Thyroid gland (tissue), 4 donors: ENCODE results near the gene PRRT2. TPM values are rescaled to one million over a fixed set of nuclear protein-coding genes. Genes with fewer than 3 reads are reported as not detected.
A peak's percentile ranks its signal among the peaks of the same experiment; 100 is the strongest.

Experiments
- DNase-seq, 2 donors: peaks; one replicate each; pipeline ENCODE4 v3.0.0-alpha.2; 2019
- H3K27ac ChIP-seq, 3 donors: fragments of 200-600 bp; sonication (generic); 1 replicate in 2 of 3; 2 replicates in 1 of 3; pipeline ENCODE4 v1.5.1; 2016 to 2019; ENCODE audit warnings: mild to moderate bottlenecking in 1 of 3, moderate library complexity in 1 of 3
- H3K27me3 ChIP-seq: fragments of 200-600 bp; sonication (generic); one replicate; pipeline ENCODE4 v1.5.1; 2019
- H3K36me3 ChIP-seq, 2 donors: fragments of 200-600 bp; sonication (generic); one replicate each; pipeline ENCODE4 v1.5.1; 2016 to 2019
- H3K4me1 ChIP-seq, 2 donors: fragments of 200-600 bp; sonication (generic); one replicate each; pipeline ENCODE4 v1.5.1; 2017 to 2019
- H3K4me3 ChIP-seq, 3 donors: fragments of 200-600 bp; sonication (generic); replicated peaks in 1 of 3; 1 replicate in 2 of 3; 2 replicates in 1 of 3; pipeline ENCODE4 v1.5.1; 2016; ENCODE audit warnings: mild to moderate bottlenecking in 1 of 3
- H3K9me3 ChIP-seq: fragments of 200-600 bp; sonication (generic); one replicate; pipeline ENCODE4 v1.5.1; 2017
- CTCF ChIP-seq, 6 experiments: fragments of 200-600 bp in 3 of 6; fragments of 450-650 bp in 3 of 6; sonication (generic) in 3 of 6; IDR thresholded peaks; one replicate each; pipeline ENCODE4 v1.5.1; 2016 to 2019; ENCODE audit warnings: antibody characterized with exemption in 6 of 6, mild to moderate bottlenecking in 2 of 6, inconsistent platforms in 1 of 6, moderate library complexity in 1 of 6
- POLR2A ChIP-seq, 2 donors: fragments of 450-650 bp; IDR thresholded peaks; one replicate each; pipeline ENCODE4 v1.6.1; 2017; ENCODE audit warnings: antibody characterized with exemption in 2 of 2, mild to moderate bottlenecking in 2 of 2, moderate library complexity in 1 of 2
- WGBS, 2 donors: methylation state at CpG; one replicate each; pipeline ENCODE4 v1.1.5; 2017; 5-methylcytosine and 5-hydroxymethylcytosine counted together
- intact Hi-C: fragments of 100-400 bp; cut with DNase I; formaldehyde crosslinking; loops from one replicate; pipeline ENCODE4 v1.15.1; 2023
- total RNA-seq, 4 donors: library from RNA; depleted of rRNA; stranded (reverse); fragments of >200 nt; gene quantifications; one replicate each; pipeline ENCODE4 v1.2.3, GENCODE V29; 2016

PRRT2 gene
- total RNA-seq, 4 donors from 2014 or later, result 0.89 to 4.0 (median 2.4) TPM

GRCh38 chr16:29821643-29822115 lies 9.7 kb downstream of the PRRT2 start:
- Histone ChIP-seq H3K4me1 (peaks cover 46 to 82% of the 10 kb centered on the region in 2 donors), H3K36me3 (peaks cover 0 to 4% of the 10 kb centered on the region in 2 donors), H3K27ac (peak overlapping the region; percentile 83 to 89 (median 86)), H3K27me3 (no peaks in the 10 kb centered on the region), H3K4me3 (peak overlapping the region in 1 of 3 donors; percentile 60), H3K9me3 (no peaks in the 10 kb centered on the region)
- 32 to 60% methylated on average over 7 of the region's 7 CpGs for WGBS, 2 donors
- TF ChIP-seq POLR2A (IDR thresholded peaks at IDR 0.05) (no peak), CTCF (IDR thresholded peaks at IDR 0.05) (no peak)
- intact Hi-C loops, result no loop called here
- peak in 1 of 2 donors; percentile 24 for DNase-seq

GRCh38 chr16:29824589-29825144 lies 12.7 kb downstream of the PRRT2 start:
- Histone ChIP-seq H3K4me1 (peaks cover 33 to 60% of the 10 kb centered on the region in 2 donors), H3K27me3 (no peaks in the 10 kb centered on the region), H3K27ac (peak overlapping the region; percentile 4 to 62 (median 62)), H3K36me3 (no peaks in the 10 kb centered on the region), H3K9me3 (no peaks in the 10 kb centered on the region), H3K4me3 (no peak overlapping the region)
- no peak for DNase-seq
- 24 to 29% methylated on average over 7 of the region's 7 CpGs for WGBS, 2 donors
- TF ChIP-seq POLR2A (IDR thresholded peaks at IDR 0.05), result no peak
- TF ChIP-seq CTCF (IDR thresholded peaks at IDR 0.05), result no peak
- intact Hi-C loops, result no loop called here

GRCh38 chr16:29825145-29826044 lies 13.4 kb downstream of the PRRT2 start:
- Histone ChIP-seq H3K4me1 (peaks cover 28 to 55% of the 10 kb centered on the region in 2 donors), H3K27me3 (no peaks in the 10 kb centered on the region), H3K9me3 (no peaks in the 10 kb centered on the region), H3K4me3 (no peak overlapping the region), H3K27ac (peak overlapping the region; percentile 4 to 62 (median 62)), H3K36me3 (no peaks in the 10 kb centered on the region)
- 68 to 76% methylated on average over 9 to 10 of the region's 10 CpGs for WGBS, 2 donors
- intact Hi-C loops, result no loop called here
- TF ChIP-seq CTCF (IDR thresholded peaks at IDR 0.05) (no peak), POLR2A (IDR thresholded peaks at IDR 0.05) (no peak)
- no peak for DNase-seq

- TF ChIP-seq POLR2A (IDR thresholded peaks at IDR 0.05) (no peak), CTCF (IDR thresholded peaks at IDR 0.05) (no peak)
- H3K27me3 ChIP-seq, result no peaks in the 10 kb centered on the region
- 93 to 97% methylated on average over 8 of the region's 8 CpGs for WGBS, 2 donors
- H3K4me1 ChIP-seq, result peaks cover 26 to 53% of the 10 kb centered on the region in 2 donors
- peak overlapping the region in 2 of 3 donors; percentile 62 for H3K27ac ChIP-seq
- no peak for DNase-seq
- intact Hi-C loops, result no loop called here
- no peaks in the 10 kb centered on the region for H3K9me3 ChIP-seq
- H3K36me3 ChIP-seq, result peaks cover 1 to 5% of the 10 kb centered on the region in 2 donors
- no peak overlapping the region for H3K4me3 ChIP-seq
Measured at GRCh38 chr16:29826342-29826695, 14.3 kb downstream of the PRRT2 start.

DNA sequence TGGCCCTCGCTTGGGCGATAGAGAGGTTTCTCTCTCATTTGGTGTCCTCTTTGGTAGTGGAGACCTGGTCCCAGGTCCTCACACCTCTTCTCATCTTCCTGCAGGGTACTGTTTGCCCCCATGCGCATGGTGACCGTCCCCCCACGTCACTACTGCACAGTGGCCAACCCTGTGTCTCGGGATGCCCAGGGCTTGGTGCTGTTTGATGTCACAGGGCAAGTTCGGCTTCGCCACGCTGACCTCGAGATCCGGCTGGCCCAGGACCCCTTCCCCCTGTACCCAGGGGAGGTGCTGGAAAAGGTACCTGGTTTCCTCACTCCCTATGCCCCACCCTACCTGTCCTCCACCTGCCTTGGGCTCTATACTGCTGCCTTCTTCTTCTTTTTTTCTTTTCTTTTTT lies 18.8 kb downstream of the PRRT2 start:
- intact Hi-C loops, result loop anchor here (10.0 kb wide), 1 partner anchor 194 kb away; the partner anchor contains the start of gene C16orf92
- peaks cover under 1 to 8% of the 10 kb centered on the region in 2 donors for H3K4me1 ChIP-seq
- H3K9me3 ChIP-seq, result no peaks in the 10 kb centered on the region
- peaks cover 22 to 25% of the 10 kb centered on the region in 2 donors for H3K36me3 ChIP-seq
- no peak overlapping the region for H3K4me3 ChIP-seq
- no peak overlapping the region for H3K27ac ChIP-seq
- TF ChIP-seq CTCF (IDR thresholded peaks at IDR 0.05), result no peak
- TF ChIP-seq POLR2A (IDR thresholded peaks at IDR 0.05), result no peak
- H3K27me3 ChIP-seq, result no peaks in the 10 kb centered on the region
- DNase-seq, result no peak
- WGBS, 2 donors, result 94 to 95% methylated on average over 11 of the region's 11 CpGs
